Activated CD4-positive, CD25-positive, alpha-beta regulatory T cell treated with anti-CD3 and anti-CD28 coated beads, Interleukin-2, amount 50 U/mL, for 72 hours (primary cell): ENCODE data around the gene PAX2.

ENCODE experiments used
- DNase-seq: peaks from one replicate; pipeline ENCODE4 v3.0.0; 2021

The PAX2 gene

GRCh38 chr10:100799881-100800280 lies 54.5 kb downstream of the PAX2 start:
- no peak for DNase-seq

- no peak for DNase-seq
Observed at GRCh38 chr10:100800931-100801330, 55.5 kb downstream of the PAX2 start.

- DNase-seq = no peak
Observed at GRCh38 chr10:100802196-100802595, 56.8 kb downstream of the PAX2 start.

GRCh38 chr10:100802607-100803006 lies 57.2 kb downstream of the PAX2 start:
- no peak for DNase-seq

GRCh38 chr10:100803492-100803891 lies 58.1 kb downstream of the PAX2 start:
- DNase-seq = no peak

- DNase-seq = no peak
Observed at GRCh38 chr10:100803908-100804307, 58.5 kb downstream of the PAX2 start.

- no peak for DNase-seq
Observed at GRCh38 chr10:100805543-100806355, 60.4 kb downstream of the PAX2 start.

GRCh38 chr10:100806356-100806645 lies 60.9 kb downstream of the PAX2 start:
- DNase-seq = no peak

GRCh38 chr10:100807241-100807951 lies 62.0 kb downstream of the PAX2 start:
- no peak for DNase-seq

GRCh38 chr10:100808876-100809275 lies 63.5 kb downstream of the PAX2 start:
- no peak for DNase-seq

GRCh38 chr10:100810091-100810834 lies 64.9 kb downstream of the PAX2 start:
- DNase-seq = no peak

- no peak for DNase-seq
Observed at GRCh38 chr10:100810835-100811116, 65.4 kb downstream of the PAX2 start.

- no peak for DNase-seq
Observed at GRCh38 chr10:100811261-100811660, 65.9 kb downstream of the PAX2 start.

- no peak for DNase-seq
Observed at GRCh38 chr10:100811752-100812750, 66.7 kb downstream of the PAX2 start.

- DNase-seq = no peak
Observed at GRCh38 chr10:100812978-100813377, 67.6 kb downstream of the PAX2 start.

GRCh38 chr10:100814751-100815474 lies 69.5 kb downstream of the PAX2 start:
- no peak for DNase-seq

- DNase-seq = no peak
Observed at GRCh38 chr10:100816671-100817070, 71.3 kb downstream of the PAX2 start.

GRCh38 chr10:100817268-100817839 lies 72.0 kb downstream of the PAX2 start:
- DNase-seq = no peak

GRCh38 chr10:100819424-100819823 lies 74.0 kb downstream of the PAX2 start:
- DNase-seq = no peak

GRCh38 chr10:100823194-100823593 lies 77.8 kb downstream of the PAX2 start:
- no peak for DNase-seq

- no peak for DNase-seq
Observed at GRCh38 chr10:100824886-100825285, 79.5 kb downstream of the PAX2 start.
